ENCODE measurements around the gene ANKRD36B.
"Not testable (repeated sequence)": the region's sequence is repeated elsewhere in the genome, so short reads cannot be mapped to it uniquely, and the experiment has no call there.

The ANKRD36B gene

GRCh38 chr2:97589598-97590510 lies at the start of gene ANKRD36B:
TSS of gene ANKRD36B (minus strand) at chr2:97589877. CDS start at chr2:97589685, 192 bp downstream.
- peak; percentile 85 for DNase-seq (ENCODE audit: low spot score)

GRCh38 chr2:97626049-97626430 lies 36.4 kb upstream of the ANKRD36B start:
- not testable (repeated sequence) for DNase-seq (ENCODE audit: low spot score)

GRCh38 chr2:97625354-97626048 lies 35.8 kb upstream of the ANKRD36B start:
- not testable (repeated sequence) for DNase-seq (ENCODE audit: low spot score)

GRCh38 chr2:97622976-97623375 lies 33.3 kb upstream of the ANKRD36B start:
- not testable (repeated sequence) for DNase-seq (ENCODE audit: low spot score)

GRCh38 chr2:97620492-97620891 lies 30.8 kb upstream of the ANKRD36B start:
- not testable (repeated sequence) for DNase-seq (ENCODE audit: low spot score)

DNA sequence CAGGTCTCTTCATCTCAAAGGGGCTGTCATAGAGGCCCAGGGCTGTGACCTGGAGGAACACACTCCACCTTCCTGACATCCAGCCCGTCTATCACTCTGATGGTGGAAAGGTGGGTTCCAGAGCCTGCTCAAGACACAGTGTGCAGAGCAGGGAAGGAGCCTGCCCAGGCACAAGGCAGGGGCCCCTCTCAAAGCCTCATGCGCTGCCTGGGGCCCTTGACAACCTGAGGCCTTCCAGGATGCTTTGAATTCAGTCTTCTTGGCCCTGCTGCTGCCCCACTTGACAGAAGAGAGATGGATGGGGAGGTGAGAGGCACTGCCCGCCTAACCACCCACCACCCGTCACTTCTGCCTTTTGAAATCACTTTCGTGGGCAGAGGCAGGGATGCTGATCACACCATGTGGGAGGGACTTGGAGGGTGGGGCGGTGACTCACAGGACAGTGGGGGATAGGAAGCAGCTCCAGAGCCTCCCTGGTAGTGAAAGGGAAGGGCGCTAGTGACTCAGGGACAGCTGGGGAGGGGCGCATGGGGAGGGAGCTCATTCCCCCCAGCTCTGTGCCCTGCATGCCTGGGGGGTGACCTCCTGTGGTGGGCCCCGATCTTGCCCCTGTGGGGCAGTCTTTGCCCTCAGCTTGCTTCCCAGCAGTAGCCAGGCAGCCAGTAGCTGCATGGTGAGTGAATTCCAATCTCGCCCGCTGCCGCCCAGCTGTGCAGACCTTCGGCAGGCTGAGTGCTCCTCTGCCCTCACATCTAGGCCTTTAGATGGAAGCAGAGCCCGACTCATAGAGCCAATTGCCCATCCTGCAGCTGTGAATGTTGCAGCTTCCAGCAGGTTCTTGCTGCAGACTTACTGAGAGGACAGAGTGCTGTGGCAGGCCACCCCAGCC lies 29.5 kb upstream of the ANKRD36B start:
- not testable (repeated sequence) for DNase-seq (ENCODE audit: low spot score)

GRCh38 chr2:97617911-97618310 lies 28.2 kb upstream of the ANKRD36B start:
- no peak for DNase-seq (ENCODE audit: low spot score)

- DNase-seq (ENCODE audit: low spot score) = not testable (repeated sequence)
Observed at GRCh38 chr2:97615746-97616145, 26.1 kb upstream of the ANKRD36B start.

DNA sequence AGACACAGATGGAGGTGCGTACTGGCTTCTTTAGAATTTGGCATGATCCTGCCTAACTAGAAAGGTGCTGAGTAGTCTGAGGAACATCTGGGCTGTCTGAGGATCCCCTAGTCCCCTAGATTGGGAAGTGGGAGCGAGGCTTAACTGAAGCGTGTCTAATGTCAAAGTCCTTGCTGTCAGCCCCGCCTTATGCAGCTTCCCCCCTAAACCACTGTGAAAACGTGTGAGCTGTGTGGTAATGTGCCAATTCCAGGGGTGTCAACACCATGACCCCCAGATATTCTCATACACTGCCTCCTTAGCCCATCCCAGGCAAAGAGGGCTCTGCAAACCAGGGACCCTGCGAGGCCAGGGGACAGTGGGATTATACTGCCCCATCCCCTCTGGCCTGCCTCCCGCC lies 22.2 kb upstream of the ANKRD36B start:
- DNase-seq (ENCODE audit: low spot score) = not testable (repeated sequence)

- DNase-seq (ENCODE audit: low spot score) = not testable (repeated sequence)
Observed at GRCh38 chr2:97608745-97609144, 19.1 kb upstream of the ANKRD36B start.

DNA sequence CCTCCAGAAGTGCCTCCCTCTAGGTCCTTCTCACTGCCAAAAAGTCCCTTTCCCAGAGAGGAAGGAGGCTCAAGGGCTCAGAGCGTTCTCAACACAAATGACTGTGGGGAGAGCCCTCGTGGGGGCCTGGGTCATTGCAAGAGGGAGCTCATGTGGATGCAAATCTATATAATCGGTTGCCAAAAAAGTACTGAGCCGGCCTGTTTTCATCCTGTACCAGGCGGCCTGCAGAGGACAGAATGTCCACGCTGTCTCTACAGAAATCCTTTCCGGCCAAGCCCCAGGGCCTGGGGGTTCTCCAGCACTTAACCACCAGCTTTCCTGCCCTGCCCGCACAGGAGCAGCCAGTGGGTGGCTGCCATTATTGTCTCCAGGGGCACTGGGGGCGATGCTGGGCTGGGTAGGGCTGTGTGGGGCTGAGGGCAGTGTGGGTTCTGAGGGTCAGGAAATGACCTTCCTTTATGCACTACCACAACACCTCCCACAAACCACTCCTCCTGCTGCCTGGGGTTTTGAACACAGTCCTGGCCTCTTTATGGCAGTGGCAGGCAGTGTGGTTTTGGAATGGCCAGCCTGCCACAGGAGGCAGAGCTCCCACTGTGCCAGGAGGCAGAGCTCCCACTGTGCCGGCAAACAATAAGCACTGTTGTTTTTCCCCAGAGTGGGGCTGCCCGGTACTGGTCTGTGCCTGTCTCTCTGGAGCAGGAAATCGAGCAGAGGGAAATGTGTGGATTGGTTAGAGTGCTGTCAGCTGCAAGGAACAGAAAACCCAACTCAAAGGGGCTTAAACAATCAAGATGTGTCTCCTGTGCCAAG lies 16.1 kb upstream of the ANKRD36B start:
- not testable (repeated sequence) for DNase-seq (ENCODE audit: low spot score)

DNA sequence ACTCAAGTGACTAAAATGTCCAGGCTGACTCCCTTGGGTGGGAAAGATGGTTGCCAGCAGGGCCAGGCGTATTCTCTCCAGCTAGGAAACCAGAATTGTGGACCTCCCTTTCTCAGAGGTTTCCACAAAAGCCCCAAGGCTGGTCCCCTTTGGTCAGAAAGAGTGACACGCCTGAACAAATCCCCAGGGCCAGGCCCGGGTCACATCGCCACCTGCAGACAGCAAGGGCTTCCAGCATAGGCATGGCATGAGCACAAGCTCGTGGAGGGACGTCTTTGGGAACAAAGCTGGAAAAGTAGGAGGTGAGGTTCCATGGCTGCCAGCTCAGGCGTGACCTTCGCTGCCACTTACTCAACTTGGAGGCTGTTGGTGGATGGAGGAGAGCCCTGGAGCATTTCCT lies 15.4 kb upstream of the ANKRD36B start:
- not testable (repeated sequence) for DNase-seq (ENCODE audit: low spot score)

DNA sequence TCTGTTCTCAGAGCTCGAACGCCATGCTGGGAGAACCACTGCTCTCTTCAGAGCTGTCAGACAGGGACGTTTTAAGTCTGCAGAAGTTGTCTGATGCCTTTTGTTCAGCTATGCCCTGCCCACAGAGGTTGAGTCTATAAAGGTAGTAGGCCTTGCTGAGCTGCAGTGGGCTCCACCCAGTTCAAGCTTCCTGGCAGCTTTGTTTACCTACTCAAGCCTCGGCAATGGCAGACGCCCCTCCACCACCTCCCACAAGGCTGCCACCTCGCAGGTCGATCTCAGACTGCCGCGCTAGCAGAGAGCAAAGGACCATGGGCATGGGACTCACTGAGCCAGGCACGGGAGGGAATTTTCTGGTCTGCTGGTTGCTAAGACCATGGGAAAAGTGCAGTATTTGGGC lies 11.9 kb upstream of the ANKRD36B start:
- DNase-seq (ENCODE audit: low spot score) = not testable (repeated sequence)

DNA sequence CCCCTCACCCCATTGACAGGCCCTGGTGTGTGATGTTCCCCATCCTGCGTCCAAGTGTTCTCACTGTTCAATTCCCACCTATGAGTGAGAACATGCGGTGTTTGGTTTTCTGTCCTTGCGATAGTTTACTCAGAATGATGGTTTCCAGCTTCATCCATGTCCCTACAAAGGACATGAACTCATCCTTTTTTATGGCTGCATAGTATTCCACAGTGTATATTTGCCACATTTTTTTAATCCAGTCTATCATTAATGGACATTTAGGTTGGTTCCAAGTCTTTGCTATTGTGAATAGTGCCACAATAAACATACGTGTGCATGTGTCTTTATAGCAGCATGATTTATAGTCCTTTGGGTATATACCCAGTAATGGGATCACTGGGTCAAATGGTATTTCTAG lies 6.5 kb upstream of the ANKRD36B start:
- not testable (repeated sequence) for DNase-seq (ENCODE audit: low spot score)

GRCh38 chr2:97593520-97593919 lies 3.8 kb upstream of the ANKRD36B start:
- not testable (repeated sequence) for DNase-seq (ENCODE audit: low spot score)

DNA sequence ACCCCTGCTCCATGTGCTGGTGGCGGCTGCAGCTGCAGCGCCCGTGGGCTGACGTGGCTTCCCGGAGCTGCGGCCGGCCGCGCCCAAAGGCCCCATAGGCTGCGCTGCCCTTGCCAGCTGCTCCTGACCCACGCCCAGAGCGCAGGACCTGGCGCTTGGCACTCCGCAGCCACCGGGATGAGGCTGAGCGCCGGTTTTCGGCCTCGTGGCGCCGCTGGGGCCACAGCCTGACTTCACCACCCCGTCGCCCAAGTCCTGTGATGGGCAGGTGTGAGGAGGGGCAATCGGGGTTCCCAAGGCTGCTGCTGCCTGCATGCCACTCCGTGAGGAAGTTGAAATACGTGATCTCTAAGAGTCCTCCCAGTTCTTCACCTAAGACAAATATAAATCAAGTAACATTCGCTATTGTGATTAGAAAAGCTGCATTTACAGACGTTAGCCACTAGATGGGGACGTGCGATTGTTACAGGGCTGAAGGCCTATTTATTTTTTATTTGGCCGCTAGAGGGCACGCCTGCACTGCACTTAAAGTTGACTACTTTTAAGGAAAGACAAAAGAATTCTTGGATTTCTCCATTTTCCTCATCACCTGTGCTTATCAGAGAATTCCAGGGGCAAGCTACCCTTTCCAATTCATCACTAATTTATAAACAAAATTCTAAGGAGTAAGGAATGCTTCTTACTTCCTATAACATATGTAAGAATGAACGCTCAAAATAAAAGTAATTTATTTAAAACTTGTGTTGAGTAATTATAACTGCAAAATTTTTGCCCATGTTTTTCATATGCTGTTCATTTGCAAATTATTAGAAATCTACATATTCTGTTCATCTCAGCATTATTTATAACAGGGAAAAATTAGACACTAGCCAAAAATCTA lies 1.1 kb upstream of the ANKRD36B start:
- DNase-seq (ENCODE audit: low spot score) = peak; percentile 81

GRCh38 chr2:97589257-97589597 lies 450 bp downstream of the ANKRD36B start:
- not testable (repeated sequence) for DNase-seq (ENCODE audit: low spot score)

DNA sequence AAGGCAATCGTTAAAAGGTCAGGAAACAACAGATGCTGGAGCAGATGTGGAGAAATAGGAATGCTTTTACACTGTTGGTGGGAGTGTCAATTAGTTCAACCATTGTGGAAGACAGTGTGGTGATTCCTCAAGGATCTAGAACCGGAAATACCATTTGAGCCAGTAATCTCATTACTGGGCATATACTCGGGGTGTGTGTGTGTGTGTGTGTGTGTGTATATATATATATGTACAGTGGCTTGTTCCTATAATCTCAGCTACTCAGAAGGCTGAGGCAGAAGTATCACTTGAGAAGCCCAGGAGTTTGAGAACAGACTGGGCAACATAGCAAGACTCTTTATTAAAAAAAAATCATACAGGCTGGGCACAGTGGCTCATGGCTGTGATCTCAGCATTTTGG lies 24.0 kb downstream of the ANKRD36B start:
- DNase-seq (ENCODE audit: low spot score) = not testable (repeated sequence)

GRCh38 chr2:97552406-97552805 lies 37.3 kb downstream of the ANKRD36B start:
- not testable (repeated sequence) for DNase-seq (ENCODE audit: low spot score)

DNA sequence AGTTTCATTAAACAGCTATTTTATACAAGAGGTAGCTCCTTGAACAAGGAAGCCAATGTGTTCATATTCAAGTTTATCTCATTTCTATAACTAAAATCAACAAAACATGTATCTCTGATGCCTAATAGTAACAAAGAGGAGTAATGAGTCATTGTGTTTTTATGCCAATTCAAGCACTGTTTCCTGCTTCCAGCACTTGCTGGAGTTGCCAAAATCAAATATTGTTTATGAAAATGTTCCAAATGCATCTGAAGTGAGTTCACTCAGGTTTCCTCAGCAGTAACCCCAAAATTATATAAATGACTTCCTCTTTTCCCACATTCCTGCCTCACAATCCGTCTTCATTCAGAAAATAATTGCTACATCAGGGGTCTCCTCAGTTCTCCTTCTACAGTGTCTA lies 39.2 kb downstream of the ANKRD36B start:
- DNase-seq (ENCODE audit: low spot score) = not testable (repeated sequence)

All from left forelimb (tissue), 1 donor.